Cerebellar cortex (tissue), 1 donor: ENCODE measurements around the gene SNTN.

Experiments used
- DNase-seq: peaks from one replicate; pipeline ENCODE4 v3.0.0-alpha.2; 2015; ENCODE audit warnings: low spot score

Gene SNTN

GRCh38 chr3:63674586-63674985 is 22.1 kb downstream of the SNTN start:
- DNase-seq: no peak

GRCh38 chr3:63679186-63679585 is 26.7 kb downstream of the SNTN start:
- DNase-seq: no peak

- DNase-seq: no peak
These were observed 31.6 kb downstream of the SNTN start for GRCh38 chr3:63684081-63684480.

- no peak for DNase-seq
These were observed 32.9 kb downstream of the SNTN start for GRCh38 chr3:63685340-63685739.

DNA sequence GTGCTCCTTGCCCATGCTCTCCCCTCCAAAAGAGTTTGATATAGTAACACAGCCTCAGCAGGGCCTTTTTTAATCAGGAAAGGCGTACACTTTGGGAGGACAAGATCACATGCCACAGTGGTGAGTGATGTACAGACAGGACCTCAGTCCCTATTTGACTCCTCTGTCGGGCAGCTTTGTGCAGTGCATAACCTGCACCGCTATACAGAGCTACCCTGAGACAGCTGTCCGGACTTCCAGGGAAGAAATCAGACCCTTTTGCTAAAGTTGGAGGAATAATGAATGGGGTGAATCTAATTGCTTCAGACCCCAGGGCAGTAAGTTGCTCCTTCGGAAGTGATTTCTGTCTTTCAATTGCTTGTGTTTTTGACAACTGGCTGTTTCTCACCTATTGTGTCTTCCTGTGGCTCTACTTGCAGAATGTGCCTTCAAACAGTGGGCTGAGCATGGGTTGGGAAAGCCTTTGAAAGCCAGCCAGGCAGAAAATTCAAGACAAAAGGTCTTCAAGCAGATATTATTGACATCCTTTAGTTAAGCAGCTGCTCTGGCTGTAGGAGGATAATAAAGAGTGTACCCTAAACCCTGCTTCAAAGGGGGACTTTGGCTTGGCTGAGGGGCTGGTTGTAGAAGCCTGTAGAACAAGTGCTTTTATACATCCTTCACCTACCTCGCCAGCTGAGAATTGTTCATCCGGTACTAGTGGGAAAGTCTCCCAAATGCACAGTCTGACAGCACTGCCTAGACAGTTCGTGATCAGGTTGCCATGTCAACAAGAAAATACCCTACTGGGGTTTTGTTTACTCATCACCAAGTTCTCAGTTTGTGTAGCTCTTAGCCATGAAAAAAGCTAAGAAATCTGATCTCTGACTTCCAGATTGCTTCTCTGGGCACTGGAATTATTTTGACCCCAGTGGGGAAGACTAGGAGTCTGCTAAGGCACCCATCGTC is 35.1 kb downstream of the SNTN start:
- DNase-seq: no peak

DNA sequence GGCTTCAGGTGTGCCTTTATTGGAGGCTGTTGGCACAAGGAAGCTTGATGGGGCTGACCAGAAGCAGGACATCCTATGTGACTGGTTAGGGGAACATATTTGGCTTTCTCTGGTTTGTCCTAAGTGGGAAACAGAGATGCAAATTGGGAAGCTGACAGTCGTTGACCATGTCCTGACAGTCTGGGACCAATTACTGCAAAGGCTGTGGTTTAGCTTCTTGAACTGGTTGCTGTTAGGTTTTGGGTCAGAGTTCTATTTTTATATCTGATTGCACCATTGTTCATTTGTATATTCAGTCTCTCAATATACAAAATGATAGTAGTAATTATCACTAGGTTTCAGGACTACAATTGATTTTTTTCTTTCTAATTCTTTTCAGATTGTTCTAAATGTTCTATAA is 36.8 kb downstream of the SNTN start:
- DNase-seq: no peak

- no peak for DNase-seq
These were observed 40.9 kb downstream of the SNTN start for GRCh38 chr3:63693351-63693750.

DNA sequence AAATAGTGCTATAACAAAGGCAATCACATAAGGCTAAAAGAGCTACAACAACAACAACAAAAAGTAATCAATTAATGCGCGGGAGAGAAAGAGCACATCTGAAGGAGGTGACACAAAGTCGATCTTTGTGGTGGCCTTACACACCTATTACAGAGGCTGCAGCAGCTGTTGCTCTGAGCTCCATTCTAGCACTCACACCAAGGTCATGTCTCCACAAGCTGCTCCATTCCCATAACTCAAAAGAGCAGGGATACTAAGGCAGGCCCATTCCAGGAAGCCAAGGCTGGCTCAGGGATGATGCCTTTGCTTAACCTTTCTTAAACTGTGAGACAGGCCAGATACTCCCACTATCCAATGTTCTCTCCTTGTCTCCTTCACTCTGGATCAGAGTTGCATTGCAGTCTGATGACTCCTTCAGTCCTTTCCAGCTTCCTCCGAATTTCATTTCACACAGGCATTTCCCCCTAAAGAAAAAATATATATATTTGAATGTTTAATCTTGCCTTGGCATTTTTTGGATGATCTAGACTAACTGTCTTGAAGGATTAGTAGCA is 52.7 kb downstream of the SNTN start:
- DNase-seq: no peak

DNA sequence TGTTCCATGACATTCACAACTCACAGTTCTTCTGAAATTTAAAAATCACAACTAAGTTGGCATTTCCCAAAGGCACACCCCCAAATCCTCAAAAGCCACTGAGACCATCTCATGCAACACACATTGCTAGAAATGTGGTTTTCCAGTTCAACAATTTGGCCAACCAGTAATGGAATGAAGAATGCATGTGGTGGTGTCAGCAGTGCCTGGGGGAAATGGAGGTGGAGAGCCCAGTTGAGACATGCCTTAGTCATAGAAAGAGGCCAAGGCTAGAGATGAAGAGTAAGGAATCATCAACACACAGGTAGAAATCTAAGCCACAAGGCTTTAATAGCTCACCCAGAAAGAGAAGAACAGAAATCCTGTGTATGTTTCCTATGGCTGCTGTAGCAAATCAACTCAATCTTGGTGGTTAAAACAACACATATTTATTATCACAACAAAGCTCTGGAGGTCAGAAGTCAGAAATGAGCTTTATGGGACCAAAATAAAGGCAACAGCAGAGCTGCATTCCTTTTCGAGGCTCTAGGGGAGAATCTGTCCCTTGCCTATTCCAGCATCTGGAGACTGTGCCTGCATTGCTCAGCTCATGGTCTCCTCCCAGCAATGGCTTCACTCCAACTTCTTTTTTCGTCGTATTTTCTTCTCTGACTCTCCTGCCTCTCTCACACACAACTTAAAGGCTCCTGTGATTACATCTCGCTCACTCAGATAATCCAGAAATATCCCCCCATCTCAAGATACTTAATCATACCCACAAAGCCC is 54.0 kb downstream of the SNTN start:
- no peak for DNase-seq

DNA sequence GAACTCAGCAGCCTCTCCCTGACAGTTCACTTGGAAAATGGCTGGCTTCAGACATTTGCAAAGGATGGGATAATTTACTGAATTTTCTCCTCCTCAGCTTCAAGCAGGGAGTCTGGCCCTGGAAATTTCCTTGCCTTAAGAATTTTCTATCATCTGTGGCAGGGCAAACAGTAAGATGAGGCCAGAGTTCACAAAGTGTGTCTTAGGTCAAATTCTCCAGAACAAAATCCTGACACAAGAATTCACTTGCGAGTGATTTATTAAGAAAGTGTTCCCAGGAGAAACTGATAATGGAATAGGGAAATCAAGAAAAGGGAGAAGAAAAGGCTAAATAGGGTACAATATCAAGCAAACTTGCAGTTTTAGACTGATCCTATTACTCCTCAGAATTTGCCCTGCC is 55.3 kb downstream of the SNTN start:
- DNase-seq: no peak

DNA sequence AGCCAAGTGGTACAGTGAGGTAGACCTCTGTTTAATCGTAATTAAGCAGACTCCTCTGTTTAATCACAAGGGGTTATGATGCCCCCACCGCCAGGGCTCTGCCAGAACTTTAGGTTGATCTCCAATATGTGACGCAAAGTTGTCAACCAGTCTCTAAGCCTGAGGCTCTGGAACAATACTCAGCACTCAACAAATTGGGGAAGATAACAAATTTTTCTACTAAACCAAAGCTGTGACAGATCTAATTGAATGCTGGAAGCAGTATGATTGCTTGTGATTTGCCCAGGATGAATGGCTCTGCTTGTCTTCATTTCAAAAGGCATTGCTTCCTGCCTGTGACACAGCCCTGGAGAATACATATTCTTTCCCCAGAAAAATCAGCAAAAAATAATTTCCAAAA is 57.1 kb downstream of the SNTN start:
- no peak for DNase-seq
